GM21526 (cell line): ENCODE data around the gene SUSD6.
"Not testable (repeated sequence)": the region's sequence is repeated elsewhere in the genome, so short reads cannot be mapped to it uniquely, and the experiment has no call there.

ENCODE experiments used
- ATAC-seq: cut with Tn5 transposase; IDR thresholded peaks from one replicate; pipeline ENCODE4 v1.9.1; 2021; ENCODE audit warnings: moderate library complexity; ENCODE audit not compliant: unreplicated experiment, low FRiP score

Gene SUSD6

DNA sequence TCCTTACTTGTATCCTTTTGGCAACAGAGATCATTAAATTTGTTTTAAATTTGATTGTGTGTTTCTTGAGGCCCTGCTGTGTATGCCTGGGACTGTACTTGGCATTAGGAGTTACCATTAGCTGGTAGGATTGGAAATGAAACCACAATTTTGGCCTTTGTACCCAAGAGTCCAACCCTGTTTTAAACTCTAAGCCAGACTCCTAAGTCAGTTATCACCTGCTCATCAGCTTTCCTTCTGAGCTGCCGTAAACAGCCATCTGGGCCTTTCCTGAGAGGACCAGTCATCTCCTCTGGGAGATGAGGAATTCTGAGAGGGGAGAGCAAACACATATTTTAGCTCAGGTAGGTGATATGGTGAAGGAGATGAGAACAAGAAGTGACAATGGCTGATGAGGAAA is 81.2 kb downstream of the SUSD6 start:
- no peak for ATAC-seq

GRCh38 chr14:69693145-69693544 is 81.7 kb downstream of the SUSD6 start:
- no peak for ATAC-seq

- peak; percentile 40 for ATAC-seq
Measured at GRCh38 chr14:69693801-69694729, 82.7 kb downstream of the SUSD6 start.

GRCh38 chr14:69694730-69695281 is 83.4 kb downstream of the SUSD6 start:
- no peak for ATAC-seq

DNA sequence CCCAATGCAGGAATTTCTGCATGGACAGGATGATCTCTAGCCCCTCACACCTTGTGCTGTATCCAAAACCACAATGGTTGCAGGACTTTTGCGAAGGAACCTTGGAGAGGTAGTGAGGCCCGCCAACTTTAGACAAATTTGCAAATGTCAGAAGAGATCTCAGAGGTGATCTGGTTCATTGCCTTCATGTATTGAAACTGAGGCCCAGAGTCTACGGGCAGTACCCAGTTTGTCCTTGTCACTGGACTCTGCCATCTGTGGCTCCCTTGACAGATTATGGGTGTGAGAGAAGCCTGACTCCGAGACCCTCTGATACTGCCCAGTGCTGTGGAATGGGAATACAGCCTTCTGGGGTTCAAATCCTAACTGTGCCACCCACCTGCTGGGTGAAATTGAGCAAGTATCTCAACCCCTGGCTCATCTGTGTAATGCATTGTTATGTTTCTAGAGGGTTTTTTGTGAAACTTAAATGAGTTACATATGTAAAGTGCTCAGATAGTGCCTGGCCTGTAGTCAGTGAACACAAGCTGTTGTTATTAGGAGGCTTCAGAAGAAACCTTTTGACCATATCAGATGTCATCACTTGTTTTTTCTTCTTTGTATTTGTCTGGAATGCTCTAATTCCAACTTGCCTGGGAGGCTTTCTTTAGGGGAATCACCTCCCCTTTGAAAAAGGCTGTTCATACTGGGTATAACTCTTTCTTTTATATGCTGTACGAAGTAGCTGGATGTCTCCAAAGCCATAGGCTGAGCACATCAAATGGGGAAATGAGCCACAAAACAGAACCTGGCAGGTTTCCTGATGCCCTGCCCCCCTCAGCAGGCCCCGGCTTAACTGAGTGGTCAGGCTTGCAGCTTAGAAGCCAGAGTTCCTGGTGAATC is 84.2 kb downstream of the SUSD6 start:
- no peak for ATAC-seq

DNA sequence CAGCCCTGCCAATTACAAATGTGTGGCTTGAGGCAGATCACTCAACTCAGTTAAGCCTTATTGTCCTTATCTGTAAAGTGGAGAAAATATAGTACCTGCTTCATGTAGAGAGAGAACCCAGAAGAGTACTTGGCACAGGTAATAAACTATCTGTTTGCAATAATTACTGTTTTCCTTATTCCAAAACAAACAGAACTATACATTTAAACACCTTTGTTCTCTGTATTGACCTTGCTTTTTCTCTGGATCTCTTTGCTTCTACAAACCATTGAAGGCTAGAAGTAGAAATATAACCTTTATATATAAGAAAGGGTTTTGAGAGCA is 84.8 kb downstream of the SUSD6 start:
- no peak for ATAC-seq

DNA sequence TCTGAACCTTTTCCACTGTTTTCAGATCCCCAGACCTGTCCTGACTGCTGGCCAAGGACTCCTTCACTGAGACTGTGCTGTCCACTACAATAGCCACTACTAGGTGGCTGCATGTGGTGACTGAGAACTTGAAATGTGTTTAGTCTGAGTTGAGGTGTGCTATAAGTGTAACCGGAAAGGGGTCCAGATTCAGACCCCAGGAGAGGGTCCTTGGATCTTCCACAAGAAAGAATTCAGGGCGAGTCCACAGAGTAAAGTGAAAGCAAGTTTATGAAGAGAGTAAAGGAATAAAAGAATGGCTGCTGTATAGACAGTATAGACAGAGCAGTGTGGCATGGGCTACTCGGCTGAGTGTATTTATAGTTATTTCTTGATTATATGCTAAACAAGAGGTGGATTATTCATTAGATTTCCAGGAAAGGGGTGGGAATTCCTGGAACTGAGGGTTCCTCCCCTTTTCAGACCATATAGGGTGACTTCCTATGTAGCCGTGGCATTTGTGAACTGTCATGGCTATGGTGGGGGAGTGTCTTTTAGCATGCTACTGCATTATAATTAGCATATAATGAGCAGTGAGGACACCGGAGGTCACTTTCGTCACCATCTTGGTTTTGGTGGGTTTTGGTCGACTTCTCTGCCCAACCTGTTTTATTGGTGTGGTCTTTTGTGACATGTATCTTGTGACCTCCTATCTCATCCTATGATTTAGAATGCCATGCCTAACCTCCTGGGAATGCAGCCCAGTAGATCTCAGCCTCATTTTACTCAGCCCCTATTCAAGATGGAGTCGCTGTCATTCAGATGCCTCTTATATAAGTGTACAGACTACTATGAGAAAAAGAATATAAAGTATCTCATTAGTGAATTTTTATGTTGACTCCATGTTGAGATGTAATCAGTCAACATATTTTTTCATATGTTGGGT is 85.5 kb downstream of the SUSD6 start:
- no peak for ATAC-seq

GRCh38 chr14:69698572-69698971 is 87.2 kb downstream of the SUSD6 start:
- ATAC-seq, result no peak

GRCh38 chr14:69699243-69699642 is 87.8 kb downstream of the SUSD6 start:
- ATAC-seq, result not testable (repeated sequence)

- ATAC-seq, result no peak
Measured at GRCh38 chr14:69699748-69700303, 88.4 kb downstream of the SUSD6 start.

- no peak for ATAC-seq
Measured at GRCh38 chr14:69700575-69700974, 89.2 kb downstream of the SUSD6 start.

- ATAC-seq, result no peak
Measured at GRCh38 chr14:69701291-69701690, 89.9 kb downstream of the SUSD6 start.

GRCh38 chr14:69701857-69702256 is 90.5 kb downstream of the SUSD6 start:
- no peak for ATAC-seq

DNA sequence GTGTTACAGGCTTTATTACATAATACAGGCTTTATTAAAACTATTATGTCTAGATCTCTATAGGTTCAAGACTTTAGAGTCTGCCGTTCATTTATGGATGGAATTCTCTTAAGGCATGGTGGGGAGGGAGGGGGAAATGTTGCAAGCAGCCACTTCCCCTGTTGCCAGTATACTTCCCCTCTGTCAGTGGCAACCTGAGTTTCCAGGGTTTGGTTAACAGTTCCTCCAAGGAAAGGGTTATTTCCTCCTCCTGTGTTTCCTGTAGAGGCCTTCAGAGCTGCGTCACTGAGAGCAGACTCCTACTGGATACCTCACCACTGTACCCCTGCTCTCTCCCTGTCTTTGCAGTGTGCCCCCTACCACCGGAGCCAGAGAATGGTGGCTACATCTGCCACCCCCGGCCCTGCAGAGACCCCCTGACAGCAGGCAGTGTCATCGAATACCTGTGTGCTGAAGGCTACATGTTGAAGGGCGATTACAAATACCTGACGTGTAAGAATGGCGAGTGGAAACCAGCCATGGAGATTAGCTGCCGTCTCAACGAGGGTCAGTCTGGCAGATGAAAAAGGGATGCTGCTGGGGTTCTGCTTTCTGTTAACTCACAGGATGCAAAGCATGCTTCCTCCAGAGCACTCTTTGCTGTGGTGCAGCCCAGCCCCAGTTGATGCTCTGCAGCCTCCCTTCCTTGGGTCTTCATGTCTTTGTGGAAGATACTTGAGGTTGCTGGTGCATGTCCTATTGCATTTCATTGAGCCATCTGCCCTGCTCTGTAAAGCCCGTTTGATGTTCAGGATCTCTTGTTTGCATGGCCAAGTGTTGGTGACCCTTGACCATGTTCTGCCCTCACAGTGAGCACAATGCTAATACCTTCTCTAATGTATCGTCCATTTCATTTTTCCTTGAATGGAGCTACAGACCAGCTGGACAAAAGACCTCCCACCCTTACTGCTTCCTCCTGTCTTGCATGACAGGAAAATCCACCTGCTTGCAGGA is 91.9 kb downstream of the SUSD6 start:
- ATAC-seq, result no peak

- no peak for ATAC-seq
Measured at GRCh38 chr14:69704319-69704718, 92.9 kb downstream of the SUSD6 start.

GRCh38 chr14:69705706-69706105 is 94.3 kb downstream of the SUSD6 start:
- ATAC-seq, result no peak

DNA sequence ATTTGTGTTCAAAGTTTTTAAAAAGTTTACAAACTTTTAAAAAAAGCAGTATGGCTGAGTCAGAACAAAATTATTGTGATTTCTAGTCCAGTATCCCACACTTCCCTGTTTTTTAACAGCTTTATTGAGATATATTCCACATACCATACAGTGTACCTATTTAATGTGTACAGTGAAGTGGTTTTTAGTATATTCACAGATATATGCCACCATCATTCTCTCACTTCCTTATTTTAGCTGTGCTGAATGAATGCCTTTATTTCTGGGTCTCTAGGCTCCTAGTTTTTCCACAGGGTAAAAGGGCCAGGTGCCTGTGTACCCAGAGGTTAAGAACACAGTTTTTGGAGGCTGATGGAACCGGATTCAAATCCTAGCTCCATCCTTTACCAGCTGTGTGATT is 96.7 kb downstream of the SUSD6 start:
- ATAC-seq, result no peak
